Mesendoderm (in vitro differentiated cells): ENCODE data around the gene UBQLN3.
A peak's percentile ranks its signal among the peaks of the same experiment; 100 is the strongest.

ENCODE experiments used
- DNase-seq: peaks from one replicate; pipeline ENCODE4 v3.0.0; 2013
- H2AK5ac ChIP-seq: 2 replicates; pipeline ENCODE4 v1.6.1; 2013; ENCODE audit warnings: low read length, inconsistent platforms
- H2BK120ac ChIP-seq: 2 replicates; pipeline ENCODE4 v1.6.1; 2013; ENCODE audit warnings: low read depth, mild to moderate bottlenecking, low read length, moderate library complexity, mixed read lengths
- H2BK15ac ChIP-seq: replicated peaks from 2 replicates; pipeline ENCODE4 v1.6.1; 2013; ENCODE audit warnings: low read depth, mild to moderate bottlenecking, moderate library complexity
- H2BK5ac ChIP-seq: 2 replicates; pipeline ENCODE4 v1.6.1; 2013; ENCODE audit warnings: low read length, inconsistent platforms
- H3K18ac ChIP-seq: 2 replicates; pipeline ENCODE4 v1.6.1; 2013; ENCODE audit warnings: mild to moderate bottlenecking, low read length, mixed read lengths
- H3K23ac ChIP-seq: one replicate; pipeline ENCODE4 v1.6.1; 2013; ENCODE audit warnings: low read length
- H3K27ac ChIP-seq: 2 replicates; pipeline ENCODE4 v1.5.1; 2013; ENCODE audit warnings: low read depth, mild to moderate bottlenecking, inconsistent platforms, low read length, moderate library complexity
- H3K27me3 ChIP-seq: 2 replicates; pipeline ENCODE4 v1.6.1; 2013; ENCODE audit warnings: low read length, control low read depth, mild to moderate bottlenecking, inconsistent platforms; ENCODE audit not compliant: insufficient read depth, poor library complexity
- H3K36me3 ChIP-seq: 2 replicates; pipeline ENCODE4 v1.6.1; 2013; ENCODE audit warnings: low read length, inconsistent platforms; ENCODE audit not compliant: control insufficient read depth, insufficient read depth
- H3K4ac ChIP-seq: one replicate; pipeline ENCODE4 v1.6.1; 2013; ENCODE audit warnings: low read depth, mild to moderate bottlenecking, low read length, moderate library complexity
- H3K4me1 ChIP-seq: 2 replicates; pipeline ENCODE4 v1.6.1; 2013; ENCODE audit warnings: low read depth, low read length, inconsistent platforms; ENCODE audit not compliant: control insufficient read depth
- H3K4me2 ChIP-seq: 2 replicates; pipeline ENCODE4 v1.6.1; 2013; ENCODE audit warnings: low read length
- H3K4me3 ChIP-seq: 2 replicates; pipeline ENCODE4 v1.5.1; 2013; ENCODE audit warnings: mild to moderate bottlenecking, low read length
- H3K56ac ChIP-seq: one replicate; pipeline ENCODE4 v1.6.1; 2013; ENCODE audit warnings: low read length
- H3K79me1 ChIP-seq: 2 replicates; pipeline ENCODE4 v1.6.1; 2013; ENCODE audit warnings: low read length, inconsistent platforms
- H3K79me2 ChIP-seq: 2 replicates; pipeline ENCODE4 v1.6.1; 2013; ENCODE audit warnings: mild to moderate bottlenecking, low read length; ENCODE audit not compliant: control insufficient read depth, insufficient read depth
- H3K9ac ChIP-seq: 2 replicates; pipeline ENCODE4 v1.6.1; 2013; ENCODE audit warnings: low read length, inconsistent platforms
- H4K5ac ChIP-seq: one replicate; pipeline ENCODE4 v1.6.1; 2013; ENCODE audit warnings: low read length
- H4K8ac ChIP-seq: one replicate; pipeline ENCODE4 v1.6.1; 2013; ENCODE audit warnings: low read depth, mild to moderate bottlenecking, control low read depth, low read length, moderate library complexity
- whole genome bisulfite sequencing: extraction: QIAGEN DNeasy Blood & Tissue Kit; methylation state at CpG from one replicate; pipeline ENCODE4 v1.1.7; 2013; ENCODE audit warnings: low lambda C conversion rate, missing lambda C conversion rate; ENCODE audit not compliant: insufficient coverage; ENCODE audit errors: extremely low coverage; 5-methylcytosine and 5-hydroxymethylcytosine counted together

UBQLN3 gene

DNA sequence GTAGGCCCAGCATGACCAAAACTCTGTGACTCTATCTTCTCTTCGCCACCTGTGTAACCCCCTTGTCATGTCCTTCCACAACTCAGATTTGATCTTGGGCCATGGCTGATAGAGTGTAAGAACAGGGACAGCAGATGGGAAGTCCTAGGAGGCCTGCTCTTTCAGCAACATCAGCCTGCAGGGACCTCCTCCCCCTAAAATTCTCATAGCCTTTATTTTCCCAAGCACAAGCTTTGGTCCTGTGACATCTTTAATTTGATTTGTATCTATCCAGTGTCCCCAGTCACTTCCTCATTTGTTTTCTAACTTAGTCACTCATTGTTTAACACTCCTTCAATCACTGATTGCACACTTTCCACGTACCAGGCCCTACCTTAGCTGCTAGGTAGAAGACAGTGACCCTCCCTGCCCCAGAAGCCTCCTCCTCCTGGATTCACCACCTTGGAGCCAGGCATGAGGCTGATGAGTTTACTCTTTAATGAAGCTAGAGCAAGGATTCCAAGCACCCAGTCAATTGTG, 5.3 kb downstream of the UBQLN3 start:
- no peaks in the 10 kb centered on the region for H3K36me3 ChIP-seq
- H3K4me1 ChIP-seq, result no peaks in the 10 kb centered on the region
- no peak overlapping the region for H3K23ac ChIP-seq
- no peaks in the 10 kb centered on the region for H3K27me3 ChIP-seq
- no peak overlapping the region for H3K4me2 ChIP-seq
- H4K8ac ChIP-seq, result no peak overlapping the region
- no peaks in the 10 kb centered on the region for H3K79me2 ChIP-seq
- no peak for DNase-seq
- no peak overlapping the region for H3K18ac ChIP-seq
- no peak overlapping the region for H3K27ac ChIP-seq
- WGBS, result no CpG with 5 or more reads among the region's 2 CpGs
- H3K4ac ChIP-seq, result no peak overlapping the region
- H2BK120ac ChIP-seq, result no peak overlapping the region
- no peak overlapping the region for H3K4me3 ChIP-seq
- H2BK5ac ChIP-seq, result no peak overlapping the region
- no peak overlapping the region for H2AK5ac ChIP-seq
- no peak overlapping the region for H2BK15ac ChIP-seq
- H3K56ac ChIP-seq, result no peak overlapping the region
- no peak overlapping the region for H4K5ac ChIP-seq
- no peak overlapping the region for H3K9ac ChIP-seq
- H3K79me1 ChIP-seq, result no peaks in the 10 kb centered on the region

DNA sequence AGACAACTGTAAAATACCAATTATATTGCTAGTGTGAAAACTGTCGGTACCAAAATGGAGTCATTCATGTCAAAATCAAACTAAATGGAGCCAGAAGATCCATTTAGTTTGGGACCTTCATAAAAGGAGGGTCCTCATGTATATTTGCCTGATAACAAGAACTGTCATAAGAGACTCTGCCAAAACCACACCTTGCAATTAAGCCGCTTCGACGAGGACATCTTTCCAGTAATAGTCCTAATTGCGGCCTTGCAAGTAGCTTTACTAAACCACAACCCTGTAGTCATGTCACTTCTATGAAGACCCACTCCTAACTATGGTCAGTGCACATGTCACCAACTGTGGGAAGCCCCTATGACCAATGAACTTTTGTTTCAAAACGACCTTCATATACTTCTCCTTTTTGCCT, 9.4 kb downstream of the UBQLN3 start:
- no peak overlapping the region for H2BK120ac ChIP-seq
- no peak overlapping the region for H3K9ac ChIP-seq
- no peak overlapping the region for H2AK5ac ChIP-seq
- no peak overlapping the region for H3K56ac ChIP-seq
- H4K8ac ChIP-seq, result no peak overlapping the region
- H3K4ac ChIP-seq, result no peak overlapping the region
- H2BK15ac ChIP-seq, result no peak overlapping the region
- no peaks in the 10 kb centered on the region for H3K36me3 ChIP-seq
- no peak overlapping the region for H3K23ac ChIP-seq
- no peak for DNase-seq
- no peaks in the 10 kb centered on the region for H3K4me1 ChIP-seq
- no peak overlapping the region for H3K4me2 ChIP-seq
- no peak overlapping the region for H3K27ac ChIP-seq
- no peak overlapping the region for H3K18ac ChIP-seq
- H3K79me2 ChIP-seq, result no peaks in the 10 kb centered on the region
- no peaks in the 10 kb centered on the region for H3K27me3 ChIP-seq
- H3K4me3 ChIP-seq, result no peak overlapping the region
- WGBS, result no CpG with 5 or more reads among the region's 6 CpGs
- H3K79me1 ChIP-seq, result no peaks in the 10 kb centered on the region
- H4K5ac ChIP-seq, result no peak overlapping the region
- H2BK5ac ChIP-seq, result no peak overlapping the region

DNA sequence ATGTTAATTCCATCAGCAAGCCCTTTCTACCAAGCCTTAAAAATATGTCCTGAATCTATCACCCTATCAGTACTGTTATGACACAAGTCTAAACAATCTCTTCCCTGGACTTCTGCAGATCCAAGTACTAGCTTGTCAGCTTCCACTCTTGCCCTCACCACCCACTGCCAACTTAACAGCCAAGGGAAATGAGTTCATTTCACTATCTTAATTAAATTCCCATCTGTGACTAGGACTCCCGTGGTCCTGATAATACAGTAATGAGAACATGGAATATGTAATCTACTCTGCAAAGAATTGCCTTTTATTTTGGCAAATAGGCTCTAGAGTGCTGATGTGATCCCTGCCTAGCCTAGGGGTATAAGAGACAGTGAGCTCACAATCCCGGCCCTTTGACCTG, 10.1 kb downstream of the UBQLN3 start:
- Histone ChIP-seq H3K4ac (no peak overlapping the region), H3K27me3 (no peaks in the 10 kb centered on the region), H3K4me3 (no peak overlapping the region), H2BK120ac (no peak overlapping the region), H2BK15ac (no peak overlapping the region), H4K8ac (no peak overlapping the region), H3K79me2 (no peaks in the 10 kb centered on the region), H3K4me1 (no peaks in the 10 kb centered on the region), H3K56ac (no peak overlapping the region), H3K9ac (no peak overlapping the region), H3K23ac (no peak overlapping the region), H2AK5ac (no peak overlapping the region), H3K27ac (no peak overlapping the region), H3K18ac (no peak overlapping the region), H4K5ac (no peak overlapping the region), H3K36me3 (no peaks in the 10 kb centered on the region), H3K79me1 (no peaks in the 10 kb centered on the region), H3K4me2 (no peak overlapping the region), H2BK5ac (no peak overlapping the region)
- WGBS, result no CpG with 5 or more reads among the region's 2 CpGs
- peak; percentile 22 for DNase-seq

DNA sequence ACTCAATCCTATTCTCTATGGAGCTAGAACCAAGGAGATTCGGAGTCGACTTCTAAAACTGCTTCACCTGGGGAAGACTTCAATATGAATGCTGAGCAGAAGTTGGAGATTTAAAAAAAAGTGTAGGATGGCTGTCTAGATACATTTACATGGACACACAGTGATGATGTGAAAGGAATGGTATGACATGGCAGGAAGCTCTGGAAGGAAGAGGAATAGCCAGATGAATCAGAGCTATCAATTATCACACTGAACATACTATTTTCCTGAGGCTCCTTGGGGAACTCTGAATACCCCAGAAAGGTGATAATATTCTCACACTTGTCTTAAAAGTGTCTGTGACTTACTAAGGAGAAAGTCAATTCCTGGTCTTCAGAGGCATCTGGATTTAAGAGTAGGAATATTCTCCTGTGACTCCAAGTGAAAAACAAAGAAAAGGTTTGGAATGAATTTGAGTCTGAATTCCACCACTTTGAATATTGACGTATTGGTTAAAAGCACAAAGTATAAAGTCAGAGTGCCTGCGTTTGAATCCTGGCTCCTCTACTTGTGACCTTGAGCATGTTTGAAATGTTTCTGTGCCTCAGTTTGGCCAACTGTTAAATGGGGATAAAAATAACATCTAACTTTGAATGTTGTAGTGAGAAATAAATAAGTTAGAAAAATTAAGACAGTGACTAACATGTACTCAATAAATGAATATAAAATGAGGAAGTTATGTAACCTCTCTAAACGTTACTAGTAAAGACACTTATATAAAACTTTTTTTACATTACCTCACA, 20.0 kb downstream of the UBQLN3 start:
- Histone ChIP-seq H3K79me1 (no peaks in the 10 kb centered on the region), H4K8ac (no peak overlapping the region), H3K4me3 (no peak overlapping the region), H3K79me2 (no peaks in the 10 kb centered on the region), H3K4me1 (no peaks in the 10 kb centered on the region), H3K18ac (no peak overlapping the region), H3K9ac (no peak overlapping the region), H3K27ac (no peak overlapping the region), H3K4me2 (no peak overlapping the region), H3K56ac (no peak overlapping the region), H2BK5ac (no peak overlapping the region), H4K5ac (no peak overlapping the region), H3K27me3 (no peaks in the 10 kb centered on the region), H3K23ac (no peak overlapping the region), H2BK15ac (no peak overlapping the region), H2AK5ac (no peak overlapping the region), H3K36me3 (no peaks in the 10 kb centered on the region), H3K4ac (no peak overlapping the region), H2BK120ac (no peak overlapping the region)
- no CpG with 5 or more reads among the region's 5 CpGs for WGBS
- no peak for DNase-seq

DNA sequence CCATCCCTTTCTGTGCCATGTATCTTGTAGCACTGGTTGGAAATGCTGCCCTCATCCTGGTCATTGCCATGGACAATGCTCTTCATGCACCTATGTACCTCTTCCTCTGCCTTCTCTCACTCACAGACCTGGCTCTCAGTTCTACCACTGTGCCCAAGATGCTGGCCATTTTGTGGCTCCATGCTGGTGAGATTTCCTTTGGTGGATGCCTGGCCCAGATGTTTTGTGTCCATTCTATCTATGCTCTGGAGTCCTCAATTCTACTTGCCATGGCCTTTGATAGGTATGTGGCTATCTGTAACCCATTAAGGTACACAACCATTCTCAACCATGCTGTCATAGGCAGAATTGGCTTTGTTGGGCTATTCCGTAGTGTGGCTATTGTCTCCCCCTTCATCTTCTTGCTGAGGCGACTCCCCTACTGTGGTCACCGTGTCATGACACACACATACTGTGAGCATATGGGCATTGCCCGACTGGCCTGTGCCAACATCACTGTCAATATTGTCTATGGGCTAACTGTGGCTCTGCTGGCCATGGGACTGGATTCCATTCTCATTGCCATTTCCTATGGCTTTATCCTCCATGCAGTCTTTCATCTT, 20.9 kb downstream of the UBQLN3 start:
- no peak overlapping the region for H3K4me3 ChIP-seq
- no CpG with 5 or more reads among the region's 4 CpGs for WGBS
- no peak overlapping the region for H2BK5ac ChIP-seq
- no peak overlapping the region for H2BK15ac ChIP-seq
- H3K9ac ChIP-seq, result no peak overlapping the region
- H3K36me3 ChIP-seq, result no peaks in the 10 kb centered on the region
- no peak for DNase-seq
- no peak overlapping the region for H3K4ac ChIP-seq
- H2BK120ac ChIP-seq, result no peak overlapping the region
- H3K23ac ChIP-seq, result no peak overlapping the region
- no peaks in the 10 kb centered on the region for H3K4me1 ChIP-seq
- H3K79me2 ChIP-seq, result no peaks in the 10 kb centered on the region
- no peak overlapping the region for H3K4me2 ChIP-seq
- no peak overlapping the region for H2AK5ac ChIP-seq
- no peak overlapping the region for H3K18ac ChIP-seq
- H3K56ac ChIP-seq, result no peak overlapping the region
- H3K79me1 ChIP-seq, result no peaks in the 10 kb centered on the region
- no peak overlapping the region for H3K27ac ChIP-seq
- H4K5ac ChIP-seq, result no peak overlapping the region
- H3K27me3 ChIP-seq, result no peaks in the 10 kb centered on the region
- no peak overlapping the region for H4K8ac ChIP-seq
